GM21529 (cell line): Measurements from ENCODE around the gene CAPN3.
"Not testable (repeated sequence)": the region's sequence is repeated elsewhere in the genome, so short reads cannot be mapped to it uniquely, and the experiment has no call there.

Source experiments
- ATAC-seq: cut with Tn5 transposase; IDR thresholded peaks from one replicate; pipeline ENCODE4 v1.9.1; 2021; ENCODE audit not compliant: unreplicated experiment

Gene CAPN3

GRCh38 chr15:42359249-42359648 is at the start of gene CAPN3:
Gene CAPN3 (plus strand): TSS chr15:42359501. CDS start chr15:42359806, 305 bp downstream.
- no peak for ATAC-seq

DNA sequence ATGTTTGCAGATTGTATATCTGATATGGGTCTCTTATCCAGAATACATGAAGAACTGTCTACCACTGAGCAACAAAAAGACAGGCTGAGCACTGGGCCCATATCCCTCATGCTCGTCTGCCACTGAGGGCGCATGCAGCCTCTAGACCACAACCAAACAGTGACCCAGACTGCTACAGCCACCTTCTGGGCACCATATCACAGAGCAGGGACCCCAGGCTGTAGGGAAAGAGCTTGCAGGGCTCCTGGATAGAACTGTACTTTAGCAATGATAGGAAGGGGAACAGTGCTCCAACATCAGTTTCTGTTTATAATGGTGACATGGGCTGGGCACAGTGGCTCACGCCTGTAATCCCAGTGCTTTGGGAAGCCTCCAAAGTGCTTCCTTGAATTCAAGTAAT is 45.8 kb upstream of the CAPN3 start:
- no peak for ATAC-seq

DNA sequence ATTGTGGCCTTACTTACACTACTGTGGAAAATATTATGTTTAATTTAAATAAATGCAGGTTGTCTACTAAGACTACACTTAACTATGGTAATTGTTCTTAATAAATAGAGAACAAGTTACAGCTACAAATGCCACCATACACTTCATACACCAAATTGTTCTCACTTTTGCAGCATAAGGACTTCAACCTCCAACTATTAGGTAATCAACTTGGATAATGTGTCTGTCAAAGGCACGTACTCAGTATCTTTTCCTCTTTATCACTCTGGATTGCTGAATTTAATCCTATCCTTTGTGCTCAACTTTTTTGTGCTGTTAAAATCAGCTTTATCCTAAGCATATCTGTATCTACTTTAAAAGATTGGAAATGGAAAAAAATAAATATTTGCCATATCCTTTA is 44.5 kb upstream of the CAPN3 start:
- ATAC-seq, result no peak

GRCh38 chr15:42315521-42315920 is 43.8 kb upstream of the CAPN3 start:
- ATAC-seq, result no peak

- not testable (repeated sequence) for ATAC-seq
These were observed 43.0 kb upstream of the CAPN3 start for GRCh38 chr15:42316282-42316805.

DNA sequence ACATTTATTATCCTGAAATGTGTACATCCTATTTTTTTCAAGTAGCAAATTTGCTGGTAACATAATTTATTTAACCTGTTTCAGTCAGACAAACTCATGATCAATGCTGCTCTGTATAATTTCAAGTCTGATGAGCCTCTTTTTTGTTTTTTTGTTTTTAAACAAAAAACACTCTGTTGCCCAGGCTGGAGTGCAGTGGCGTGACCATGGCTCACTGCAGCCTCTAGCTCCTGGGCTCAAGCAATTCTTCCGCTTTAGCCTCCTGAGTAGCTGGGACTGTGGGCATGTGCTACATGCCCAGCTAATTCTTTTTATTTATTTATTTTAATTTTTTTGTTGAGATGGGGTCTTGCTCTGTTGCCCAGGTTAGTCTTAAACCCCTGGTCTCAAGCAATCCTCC is 40.1 kb upstream of the CAPN3 start:
- ATAC-seq, result no peak

- no peak for ATAC-seq
These were observed 35.0 kb upstream of the CAPN3 start for GRCh38 chr15:42324308-42324707.

DNA sequence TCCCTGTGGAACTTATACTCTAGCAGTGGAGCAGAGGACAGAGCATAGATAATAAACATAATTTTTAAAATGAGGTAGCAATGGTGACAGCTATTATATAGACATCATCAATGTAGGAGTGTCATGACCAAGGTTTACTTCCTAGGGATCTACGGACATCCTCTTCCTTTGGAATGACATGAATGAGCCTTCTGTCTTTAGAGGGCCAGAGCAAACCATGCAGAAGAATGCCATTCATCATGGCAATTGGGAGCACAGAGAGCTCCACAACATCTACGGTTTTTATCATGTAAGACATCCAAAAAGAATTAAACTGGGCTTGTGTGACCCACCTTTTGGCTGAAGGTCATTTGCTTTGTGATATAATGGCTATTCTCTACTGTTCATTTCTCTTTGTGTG is 30.1 kb upstream of the CAPN3 start:
- ATAC-seq, result no peak

GRCh38 chr15:42329992-42330391 is 29.3 kb upstream of the CAPN3 start:
- ATAC-seq, result no peak

GRCh38 chr15:42331235-42331634 is 28.1 kb upstream of the CAPN3 start:
- no peak for ATAC-seq

GRCh38 chr15:42332331-42332730 is 27.0 kb upstream of the CAPN3 start:
- no peak for ATAC-seq

DNA sequence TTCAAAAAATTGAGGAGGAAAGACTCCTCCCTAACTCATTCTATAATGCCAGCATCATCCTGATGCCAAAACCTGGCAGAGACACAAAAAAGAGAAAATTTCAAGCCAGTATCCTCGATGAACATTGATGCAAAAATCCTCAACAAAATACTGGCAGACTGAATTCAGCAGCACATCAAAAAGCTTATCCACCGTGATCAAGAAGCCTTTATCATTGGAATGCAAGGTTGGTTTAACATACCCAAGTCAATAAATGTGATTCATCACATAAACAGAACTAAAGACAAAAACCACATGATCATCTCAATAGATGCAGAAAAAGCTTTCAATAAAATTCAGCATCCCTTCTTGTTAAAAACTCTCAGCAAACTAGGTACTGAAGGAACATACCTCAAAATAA is 24.2 kb upstream of the CAPN3 start:
- ATAC-seq, result no peak

GRCh38 chr15:42336650-42337049 is 22.7 kb upstream of the CAPN3 start:
- not testable (repeated sequence) for ATAC-seq

DNA sequence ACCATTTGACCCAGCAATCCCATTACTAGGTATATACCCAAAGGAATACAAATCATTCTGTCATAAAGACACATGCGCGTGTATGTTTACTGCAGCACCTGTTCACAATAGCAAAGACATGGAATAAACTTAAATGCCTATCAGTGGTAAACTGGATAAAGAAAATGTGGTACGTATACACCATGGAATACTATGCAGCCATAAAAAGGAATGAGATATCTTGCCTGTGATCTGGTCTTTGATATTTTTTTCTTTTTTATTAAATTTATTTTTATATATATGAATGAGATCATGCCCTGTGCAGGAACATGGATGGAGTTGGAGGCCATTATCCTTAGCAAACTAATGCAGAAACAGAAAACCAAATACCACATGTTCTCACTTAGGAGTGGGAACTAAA is 22.2 kb upstream of the CAPN3 start:
- not testable (repeated sequence) for ATAC-seq

DNA sequence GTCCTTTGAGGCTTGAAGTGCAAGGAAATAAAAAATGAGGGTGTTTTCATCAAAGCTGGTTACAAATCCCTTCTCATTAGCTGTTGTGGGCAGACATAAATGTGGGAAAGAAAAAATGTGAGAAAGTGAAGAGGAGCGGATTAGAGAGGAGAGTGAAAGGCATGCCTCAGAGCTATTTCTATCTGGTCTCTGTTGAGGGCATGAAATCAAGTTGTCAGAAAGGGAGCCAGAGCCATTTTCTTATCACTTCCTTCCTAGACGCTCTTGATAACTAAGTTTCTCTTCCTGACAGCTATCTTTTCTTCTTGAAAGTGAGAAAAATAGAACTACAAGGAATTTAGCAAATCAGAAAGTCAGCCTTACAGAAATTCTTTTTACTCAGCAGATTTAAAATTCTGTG is 20.8 kb upstream of the CAPN3 start:
- ATAC-seq, result no peak

- no peak for ATAC-seq
These were observed 15.6 kb upstream of the CAPN3 start for GRCh38 chr15:42343596-42344232.

- ATAC-seq, result no peak
These were observed 14.5 kb upstream of the CAPN3 start for GRCh38 chr15:42344763-42345162.

DNA sequence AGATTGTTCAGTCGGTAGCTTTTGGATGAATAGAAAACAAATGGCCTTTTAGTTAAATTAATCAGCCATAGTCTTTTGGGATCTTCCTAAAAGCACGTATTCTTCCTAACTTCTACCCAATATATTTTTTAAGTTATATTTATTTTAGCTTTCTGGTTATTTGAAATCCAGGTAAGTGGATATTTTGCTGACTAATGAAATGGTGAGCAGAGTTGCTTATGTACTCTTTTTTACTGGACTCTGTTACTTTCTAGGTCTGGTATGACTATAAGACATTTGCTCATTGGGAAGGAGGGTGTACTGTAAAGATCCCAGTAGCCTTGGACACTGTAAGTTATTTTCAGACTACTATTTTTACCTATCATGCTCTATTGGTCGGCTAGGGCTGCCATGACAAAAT is 13.8 kb upstream of the CAPN3 start:
- no peak for ATAC-seq

DNA sequence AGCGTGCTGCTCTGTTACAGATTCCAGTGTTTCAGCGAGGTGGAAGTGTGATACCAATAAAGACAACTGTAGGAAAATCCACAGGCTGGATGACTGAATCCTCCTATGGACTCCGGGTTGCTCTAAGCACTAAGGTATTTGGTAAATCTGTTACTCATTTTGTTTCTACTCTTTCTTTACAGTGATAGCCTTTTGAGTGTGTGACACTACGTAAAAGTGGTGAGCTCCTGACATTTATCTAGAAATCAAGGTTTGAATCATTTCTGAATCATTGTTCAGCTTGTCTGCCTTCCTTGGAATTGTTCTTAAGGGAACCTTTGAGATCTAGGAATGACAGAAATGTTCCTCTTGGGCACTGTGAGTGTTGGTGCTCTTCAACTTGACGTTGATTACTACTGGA is 11.2 kb upstream of the CAPN3 start:
- ATAC-seq, result no peak

DNA sequence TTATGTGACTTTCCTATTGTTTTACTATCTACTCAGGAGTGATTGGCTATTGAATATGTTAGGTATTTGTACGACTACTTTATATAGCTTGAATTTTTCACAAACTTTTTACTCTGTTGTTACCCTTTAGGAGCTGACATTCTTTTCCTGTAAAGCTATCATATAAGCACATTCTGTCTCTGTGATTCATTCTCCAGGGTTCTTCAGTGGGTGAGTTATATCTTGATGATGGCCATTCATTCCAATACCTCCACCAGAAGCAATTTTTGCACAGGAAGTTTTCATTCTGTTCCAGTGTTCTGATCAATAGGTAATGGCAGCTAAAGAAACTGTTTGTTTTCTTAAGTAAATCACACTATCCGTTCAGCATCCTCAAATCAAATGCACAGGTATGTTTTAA is 10.1 kb upstream of the CAPN3 start:
- no peak for ATAC-seq

DNA sequence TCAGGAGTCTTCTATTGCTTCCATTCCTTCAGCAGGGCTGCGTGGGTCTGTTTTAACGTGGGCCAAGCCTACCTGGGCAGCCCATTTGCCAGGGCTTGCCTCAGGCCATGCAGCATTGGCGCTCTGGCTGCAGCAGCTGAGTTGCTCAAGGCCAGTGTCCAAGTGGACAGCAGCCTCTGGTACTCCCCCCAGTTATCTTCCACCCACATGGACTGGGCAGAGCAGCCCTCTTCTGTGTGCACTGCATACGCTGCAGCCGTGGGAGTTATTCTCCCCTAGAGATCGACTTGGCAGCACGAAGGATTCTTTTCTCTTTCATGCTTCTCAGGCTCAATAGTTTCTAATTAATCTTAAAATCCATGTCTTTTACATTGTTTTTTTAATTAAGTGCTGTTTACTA is 6.9 kb upstream of the CAPN3 start:
- ATAC-seq, result no peak

GRCh38 chr15:42353061-42353460 is 6.2 kb upstream of the CAPN3 start:
- ATAC-seq, result no peak

DNA sequence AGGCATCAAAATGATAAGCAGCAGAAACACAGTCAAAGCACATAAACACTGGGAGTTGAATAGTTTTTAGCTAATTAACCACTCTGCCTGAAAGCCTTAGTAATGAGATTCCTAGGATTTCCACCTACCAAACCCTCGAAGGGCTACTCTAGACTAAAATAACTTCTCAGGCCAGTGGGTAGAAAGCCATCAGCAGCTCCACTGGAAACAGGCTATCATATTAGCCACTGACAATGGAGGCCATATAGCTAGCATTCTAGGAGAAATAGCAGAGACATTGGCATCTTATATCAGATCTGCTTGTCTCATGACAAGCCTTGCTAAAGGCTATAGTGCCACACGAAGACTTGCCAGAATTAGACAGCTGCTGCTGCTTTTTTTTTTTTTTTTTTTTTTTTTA is 4.5 kb upstream of the CAPN3 start:
- no peak for ATAC-seq
